SK-N-SH (cell line): ENCODE data around the gene WWC1. TPM values are rescaled to one million over a fixed set of nuclear protein-coding genes. Genes with fewer than 3 reads are reported as not detected.

Experiments used
- CTCF ChIA-PET: fragments of 300-600, 350-600 bp; formaldehyde crosslinking; extraction: SDS; loops from one replicate; lab custom pipeline; 2021; lab: Yijun Ruan, JAX
- POLR2A ChIA-PET: fragments of 350-600 bp; sonication (Branson Sonifier 250); formaldehyde crosslinking; extraction: SDS; loops from one replicate; lab custom pipeline; 2020; ENCODE audit warnings: antibody characterized with exemption, inconsistent platforms; lab: Yijun Ruan, JAX
- DNase-seq: peaks from one replicate; pipeline ENCODE4 v3.0.0; 2012
- H2AFZ ChIP-seq: fragments of 200-600 bp; sonication (generic); 2 replicates; pipeline ENCODE4 v1.8.1; 2016; ENCODE audit warnings: antibody characterized with exemption, mild to moderate bottlenecking, low read depth
- H3F3A ChIP-seq: fragments of 200-600 bp; sonication (generic); replicated peaks from 2 replicates; pipeline ENCODE3; 2016; ENCODE audit warnings: antibody characterized with exemption, mild to moderate bottlenecking; ENCODE audit not compliant: insufficient read depth
- H3K27ac ChIP-seq, 2 experiments: fragments of 200-500 bp in 1 of 2; fragments of 200-600 bp in 1 of 2; sonication (Bioruptor generic) in 1 of 2; sonication (generic), shearing (Covaris generic) in 1 of 2; 2 replicates each; pipeline versions ENCODE4 v1.5.1 to v1.6.1; 2014 to 2016; ENCODE audit warnings: low read depth in 2 of 2, inconsistent platforms in 1 of 2, low read length in 1 of 2, mild to moderate bottlenecking in 1 of 2, mixed read lengths in 1 of 2
- H3K27me3 ChIP-seq: fragments of 200-600 bp; sonication (generic), shearing (Covaris generic); 2 replicates; pipeline ENCODE4 v1.6.1; 2016; ENCODE audit warnings: mixed run types; ENCODE audit not compliant: insufficient read depth
- H3K36me3 ChIP-seq, 2 experiments: fragments of 200-500 bp in 1 of 2; fragments of 200-600 bp in 1 of 2; sonication (Bioruptor generic) in 1 of 2; sonication (generic) in 1 of 2; replicated peaks in 1 of 2; 2 replicates each; pipeline versions ENCODE3 to v1.5.1; 2014 to 2016; ENCODE audit warnings: low read length in 1 of 2, mild to moderate bottlenecking in 1 of 2; ENCODE audit not compliant: insufficient read depth in 2 of 2, control insufficient read depth in 1 of 2
- H3K4me1 ChIP-seq, 2 experiments: fragments of 200-500 bp in 1 of 2; fragments of 200-600 bp in 1 of 2; sonication (Bioruptor generic) in 1 of 2; sonication (generic), shearing (Covaris generic) in 1 of 2; 2 replicates each; pipeline versions ENCODE4 v1.5.1 to v1.6.1; 2014 to 2016; ENCODE audit warnings: low read depth in 1 of 2, low read length in 1 of 2, mixed run types in 1 of 2; ENCODE audit not compliant: insufficient read depth in 2 of 2, control insufficient read depth in 1 of 2
- H3K4me2 ChIP-seq: fragments of 200-600 bp; sonication (generic), shearing (Covaris generic); 2 replicates; pipeline ENCODE4 v1.6.1; 2017; ENCODE audit warnings: mixed run types
- H3K4me3 ChIP-seq, 2 experiments: fragments of 200-500 bp in 1 of 2; fragments of 200-600 bp in 1 of 2; sonication (Bioruptor generic) in 1 of 2; sonication (generic), shearing (Covaris generic) in 1 of 2; 2 replicates each; pipeline versions ENCODE4 v1.5.1 to v1.8.1; 2014 to 2016; ENCODE audit warnings: low read depth in 2 of 2, inconsistent platforms in 1 of 2, low read length in 1 of 2, mild to moderate bottlenecking in 1 of 2, mixed read lengths in 1 of 2, moderate library complexity in 1 of 2
- H3K79me2 ChIP-seq: fragments of 200-600 bp; sonication (generic); 2 replicates; pipeline ENCODE4 v1.8.1; 2017; ENCODE audit warnings: mild to moderate bottlenecking; ENCODE audit not compliant: insufficient read depth
- H3K9ac ChIP-seq: fragments of 200-600 bp; sonication (generic); 2 replicates; pipeline ENCODE4 v1.6.1; 2017; ENCODE audit warnings: mixed run types
- H3K9me2 ChIP-seq: fragments of 200-600 bp; sonication (generic); 2 replicates; pipeline ENCODE4 v1.6.1; 2017; ENCODE audit warnings: mixed run types
- H3K9me3 ChIP-seq: fragments of 200-600 bp; sonication (generic); 2 replicates; pipeline ENCODE4 v1.6.1; 2017; ENCODE audit warnings: mixed run types, mild to moderate bottlenecking, moderate library complexity
- H4K20me1 ChIP-seq: fragments of 200-600 bp; sonication (generic); 2 replicates; pipeline ENCODE4 v1.6.1; 2017; ENCODE audit warnings: mild to moderate bottlenecking, mixed run types; ENCODE audit not compliant: insufficient read depth
- CHD2 ChIP-seq: fragments of 150-350 bp; IDR thresholded peaks from 2 replicates; pipeline ENCODE4 v1.6.1; 2018; ENCODE audit warnings: low read length; ENCODE audit not compliant: partially characterized antibody
- ELF1 ChIP-seq: IDR thresholded peaks from 2 replicates; pipeline ENCODE4 v1.4.0; 2012
- EP300 ChIP-seq, 2 experiments: IDR thresholded peaks; 2 replicates each; pipeline versions ENCODE4 v1.4.0 to v1.6.1; 2012; ENCODE audit warnings: borderline replicate concordance in 1 of 2, low read depth in 1 of 2, low read length in 1 of 2
- EZH2phosphoT487 ChIP-seq: fragments of 200-600 bp; sonication (generic); IDR thresholded peaks from 2 replicates; pipeline ENCODE4 v1.6.1; 2017; ENCODE audit warnings: low read depth, mixed run types, mild to moderate bottlenecking, antibody characterized with exemption, moderate library complexity, borderline replicate concordance
- FOXJ3 ChIP-seq: sonication (generic); formaldehyde crosslinking; IDR thresholded peaks from 2 replicates; pipeline ENCODE4 v1.5.1; 2020; ENCODE audit warnings: mild to moderate bottlenecking, missing genetic modification reagents
- JUND ChIP-seq: IDR thresholded peaks from 2 replicates; pipeline ENCODE4 v1.4.0; 2012
- MEF2A ChIP-seq: IDR thresholded peaks from 2 replicates; pipeline ENCODE4 v1.4.0; 2012; ENCODE audit warnings: low read depth, borderline replicate concordance
- MXI1 ChIP-seq: IDR thresholded peaks from 2 replicates; pipeline ENCODE4 v1.6.1; 2012; ENCODE audit warnings: mild to moderate bottlenecking, low read depth, low read length, improper control_type of control experiment
- PBX3 ChIP-seq: IDR thresholded peaks from 2 replicates; pipeline ENCODE4; 2012
- POLR2AphosphoS5 ChIP-seq: IDR thresholded peaks from 2 replicates; pipeline ENCODE4 v1.6.1; 2012; ENCODE audit warnings: low read depth, low read length
- RAD21 ChIP-seq: IDR thresholded peaks from 2 replicates; pipeline ENCODE4 v1.6.1; 2012; ENCODE audit warnings: mild to moderate bottlenecking, low read length
- RCOR1 ChIP-seq: fragments of 150-350 bp; IDR thresholded peaks from 2 replicates; pipeline ENCODE4 v1.6.1; 2017; ENCODE audit warnings: antibody characterized with exemption, low read length
- REST ChIP-seq: IDR thresholded peaks from 2 replicates; pipeline ENCODE4 v1.6.1; 2012; ENCODE audit warnings: mild to moderate bottlenecking, low read depth, low read length, moderate library complexity
- RFX5 ChIP-seq: IDR thresholded peaks from 2 replicates; pipeline ENCODE4 v1.6.1; 2012; ENCODE audit warnings: mild to moderate bottlenecking, improper control_type of control experiment, low read length
- RXRA ChIP-seq: IDR thresholded peaks from 2 replicates; pipeline ENCODE4 v1.4.0; 2012; ENCODE audit warnings: low read depth, mild to moderate bottlenecking, borderline replicate concordance
- SIN3A ChIP-seq: IDR thresholded peaks from 2 replicates; pipeline ENCODE4 v1.6.1; 2012; ENCODE audit warnings: low read depth, mild to moderate bottlenecking, low read length, moderate library complexity, borderline replicate concordance
- YY1 ChIP-seq: IDR thresholded peaks from 2 replicates; pipeline ENCODE4 v1.4.0; 2012; ENCODE audit warnings: low read depth, mild to moderate bottlenecking
- WGBS: methylation state at CpG from one replicate; pipeline ENCODE4 v1.1.6; 2017; ENCODE audit warnings: low lambda C conversion rate; 5-methylcytosine and 5-hydroxymethylcytosine counted together
- polyA plus RNA-seq, 3 experiments: library from polyadenylated mRNA; depleted of rRNA; stranded (reverse); fragments of >200 nt; gene quantifications; 2 replicates each; pipeline ENCODE4 v1.2.3, GENCODE V29; 2012
- TF ChIP-seq, protein P1 (sequence below): IDR thresholded peaks from 2 replicates; pipeline ENCODE4 v1.4.0; 2012; ENCODE audit warnings: low read depth
- TF ChIP-seq, protein P2 (sequence below): fragments of 150-350 bp; IDR thresholded peaks from 2 replicates; pipeline ENCODE4 v1.6.1; 2016; ENCODE audit warnings: mild to moderate bottlenecking, low read depth, low read length
- TF ChIP-seq, protein P3 (sequence below): IDR thresholded peaks from 2 replicates; pipeline ENCODE4 v1.4.0; 2012; ENCODE audit warnings: low read depth, borderline replicate concordance

Gene WWC1
- polyA plus RNA-seq, 1 of the 3 experiments (the other 2 are of a cell fraction): 16.9 TPM

DNA sequence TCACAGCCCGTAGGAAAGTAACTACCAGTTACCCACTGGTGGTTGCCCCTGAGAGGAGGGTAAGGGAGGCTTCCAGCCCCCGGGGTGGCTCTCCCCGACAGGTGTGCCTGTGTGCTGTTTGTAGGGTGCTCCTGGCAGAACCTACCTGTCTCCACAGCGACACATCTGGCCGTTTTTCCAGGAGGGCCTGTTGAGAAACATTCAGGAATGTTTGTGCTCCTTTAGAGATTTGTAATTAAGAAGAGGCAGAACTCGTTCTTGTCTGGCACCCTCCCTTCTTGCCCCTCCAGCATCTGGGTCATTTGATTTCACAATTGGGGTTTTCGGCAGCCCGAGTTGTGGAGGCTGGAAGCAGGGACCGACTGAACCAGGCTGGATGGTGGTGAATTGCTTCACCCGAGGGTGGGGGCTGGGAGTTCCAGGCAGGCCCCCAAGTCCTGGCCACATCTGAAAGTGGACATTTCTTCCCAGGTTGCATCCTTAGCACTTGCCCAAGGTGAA, 74.2 kb downstream of the WWC1 start:
- Histone ChIP-seq H3K27ac (peak overlapping the region in 1 of 2 experiments; percentile 98; a peak in 2 of 4 replicates), H3F3A (peaks cover 27% of the 10 kb centered on the region), H3K79me2 (peaks cover 38% of the 10 kb centered on the region; the same call in 1 of the 2 replicates), H3K9me3 (no peaks in the 10 kb centered on the region), H4K20me1 (no peaks in the 10 kb centered on the region), H3K9ac (peak overlapping the region; percentile 68; the same call in 1 of the 2 replicates), H3K36me3 (no peaks in the 10 kb centered on the region), H3K4me3 (0 out of 4 replicates have a peak overlapping the region, but pooled peaks of 1 of the 2 experiments have one; percentile 35), H3K27me3 (no peaks in the 10 kb centered on the region), H3K4me1 (peaks cover 2 to 10% of the 10 kb centered on the region in 2 experiments; a peak in 3 of 4 replicates), H2AFZ (no peak overlapping the region), H3K9me2 (no peaks in the 10 kb centered on the region), H3K4me2 (peak overlapping the region; percentile 74)
- ChIA-PET CTCF (no interaction called here), POLR2A (no interaction called here)
- DNase-seq: no peak
- TF ChIP-seq RAD21 (no peak), RCOR1 (no peak), PBX3 (no peak), ELF1 (no peak), POLR2AphosphoS5 (no peak), FOXJ3 (CRISPR knock-in tag) (no peak), CHD2 (no peak), RFX5 (no peak), EZH2phosphoT487 (no peak), REST (no peak), MXI1 (no peak), SIN3A (no peak), JUND (no peak), MEF2A (no peak), YY1 (no peak), RXRA (no peak), EP300 (IDR thresholded peaks at IDR 0.05; ENCODE audit: borderline replicate concordance in 1 of 2, low read depth in 1 of 2, low read length in 1 of 2) (no peak)
- TF ChIP-seq, protein P1, sequence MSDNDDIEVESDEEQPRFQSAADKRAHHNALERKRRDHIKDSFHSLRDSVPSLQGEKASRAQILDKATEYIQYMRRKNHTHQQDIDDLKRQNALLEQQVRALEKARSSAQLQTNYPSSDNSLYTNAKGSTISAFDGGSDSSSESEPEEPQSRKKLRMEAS: no peak
- TF ChIP-seq, protein P2, sequence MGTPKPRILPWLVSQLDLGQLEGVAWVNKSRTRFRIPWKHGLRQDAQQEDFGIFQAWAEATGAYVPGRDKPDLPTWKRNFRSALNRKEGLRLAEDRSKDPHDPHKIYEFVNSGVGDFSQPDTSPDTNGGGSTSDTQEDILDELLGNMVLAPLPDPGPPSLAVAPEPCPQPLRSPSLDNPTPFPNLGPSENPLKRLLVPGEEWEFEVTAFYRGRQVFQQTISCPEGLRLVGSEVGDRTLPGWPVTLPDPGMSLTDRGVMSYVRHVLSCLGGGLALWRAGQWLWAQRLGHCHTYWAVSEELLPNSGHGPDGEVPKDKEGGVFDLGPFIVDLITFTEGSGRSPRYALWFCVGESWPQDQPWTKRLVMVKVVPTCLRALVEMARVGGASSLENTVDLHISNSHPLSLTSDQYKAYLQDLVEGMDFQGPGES: no peak
- TF ChIP-seq, protein P3, sequence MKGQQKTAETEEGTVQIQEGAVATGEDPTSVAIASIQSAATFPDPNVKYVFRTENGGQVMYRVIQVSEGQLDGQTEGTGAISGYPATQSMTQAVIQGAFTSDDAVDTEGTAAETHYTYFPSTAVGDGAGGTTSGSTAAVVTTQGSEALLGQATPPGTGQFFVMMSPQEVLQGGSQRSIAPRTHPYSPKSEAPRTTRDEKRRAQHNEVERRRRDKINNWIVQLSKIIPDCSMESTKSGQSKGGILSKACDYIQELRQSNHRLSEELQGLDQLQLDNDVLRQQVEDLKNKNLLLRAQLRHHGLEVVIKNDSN: no peak
- WGBS: 43% methylated on average over 9 of the region's 10 CpGs
